Activated CD4-positive, alpha-beta T cell treated with anti-CD3 and anti-CD28 coated beads, Interleukin-2, amount 50 U/mL, for 1 hour (primary cell): ENCODE results near the gene SENP6.
"Not testable (repeated sequence)": the region's sequence is repeated elsewhere in the genome, so short reads cannot be mapped to it uniquely, and the experiment has no call there.

Source experiments
- DNase-seq: peaks from one replicate; pipeline ENCODE4 v3.0.0-alpha.2; 2020

Gene SENP6

GRCh38 chr6:75608956-75609533 is 7.4 kb downstream of the SENP6 start:
- no peak for DNase-seq

GRCh38 chr6:75609639-75610590 is 8.2 kb downstream of the SENP6 start:
- DNase-seq = no peak

GRCh38 chr6:75611011-75611701 is 9.5 kb downstream of the SENP6 start:
- DNase-seq = no peak

GRCh38 chr6:75611702-75612375 is 10.2 kb downstream of the SENP6 start:
- peak; percentile 8 for DNase-seq

GRCh38 chr6:75612434-75612833 is 10.8 kb downstream of the SENP6 start:
- DNase-seq = no peak

GRCh38 chr6:75613056-75613501 is 11.4 kb downstream of the SENP6 start:
- DNase-seq = no peak

GRCh38 chr6:75618437-75618836 is 16.8 kb downstream of the SENP6 start:
- DNase-seq = no peak

GRCh38 chr6:75619230-75619899 is 17.7 kb downstream of the SENP6 start:
- DNase-seq = no peak

GRCh38 chr6:75620381-75621304 is 19.0 kb downstream of the SENP6 start:
- DNase-seq = no peak

- DNase-seq = no peak
These were observed 20.2 kb downstream of the SENP6 start for GRCh38 chr6:75621846-75622245.

GRCh38 chr6:75623491-75623890 is 21.8 kb downstream of the SENP6 start:
- DNase-seq = no peak

- DNase-seq = no peak
These were observed 22.7 kb downstream of the SENP6 start for GRCh38 chr6:75624335-75624734.

GRCh38 chr6:75624988-75625387 is 23.3 kb downstream of the SENP6 start:
- DNase-seq = no peak

GRCh38 chr6:75626561-75626960 is 24.9 kb downstream of the SENP6 start:
- no peak for DNase-seq

GRCh38 chr6:75627708-75628107 is 26.0 kb downstream of the SENP6 start:
- DNase-seq = not testable (repeated sequence)

- DNase-seq = no peak
These were observed 30.4 kb downstream of the SENP6 start for GRCh38 chr6:75631859-75632635.

GRCh38 chr6:75633045-75633444 is 31.4 kb downstream of the SENP6 start:
- no peak for DNase-seq

GRCh38 chr6:75642311-75642710 is 40.6 kb downstream of the SENP6 start:
- no peak for DNase-seq

GRCh38 chr6:75643173-75643572 is 41.5 kb downstream of the SENP6 start:
- no peak for DNase-seq

GRCh38 chr6:75656479-75656878 is 54.8 kb downstream of the SENP6 start:
- no peak for DNase-seq
